Raji (cell line): ENCODE measurements around the gene MYRIP.

Source experiments
- POLR2A ChIP-seq: IDR thresholded peaks from 2 replicates; pipeline ENCODE4 v1.6.1; 2011; ENCODE audit warnings: low read depth, low read length, control low read depth; ENCODE audit not compliant: insufficient read depth

Gene MYRIP

GRCh38 chr3:39869890-39870289 is 60.5 kb downstream of the MYRIP start:
- TF ChIP-seq POLR2A: no peak

GRCh38 chr3:39870706-39871105 is 61.3 kb downstream of the MYRIP start:
- no peak for TF ChIP-seq POLR2A

- TF ChIP-seq POLR2A: no peak
These were observed 70.2 kb downstream of the MYRIP start for GRCh38 chr3:39879581-39879980.

- no peak for TF ChIP-seq POLR2A
These were observed 72.7 kb downstream of the MYRIP start for GRCh38 chr3:39882111-39882510.

- no peak for TF ChIP-seq POLR2A
These were observed 82.7 kb downstream of the MYRIP start for GRCh38 chr3:39892068-39892467.

- TF ChIP-seq POLR2A: no peak
These were observed 86.8 kb downstream of the MYRIP start for GRCh38 chr3:39896184-39896583.

- no peak for TF ChIP-seq POLR2A
These were observed 91.1 kb downstream of the MYRIP start for GRCh38 chr3:39900462-39901002.

- no peak for TF ChIP-seq POLR2A
These were observed 93.8 kb downstream of the MYRIP start for GRCh38 chr3:39903253-39903652.

GRCh38 chr3:39905788-39906187 is 96.4 kb downstream of the MYRIP start:
- TF ChIP-seq POLR2A: no peak

GRCh38 chr3:39907981-39908380 is 98.6 kb downstream of the MYRIP start:
- TF ChIP-seq POLR2A: no peak

- no peak for TF ChIP-seq POLR2A
These were observed 100.7 kb downstream of the MYRIP start for GRCh38 chr3:39910135-39910534.

GRCh38 chr3:39910826-39911464 is 101.5 kb downstream of the MYRIP start:
- TF ChIP-seq POLR2A: no peak

- TF ChIP-seq POLR2A: no peak
These were observed 102.3 kb downstream of the MYRIP start for GRCh38 chr3:39911465-39912309.

- no peak for TF ChIP-seq POLR2A
These were observed 105.6 kb downstream of the MYRIP start for GRCh38 chr3:39915027-39915426.

- TF ChIP-seq POLR2A: no peak
These were observed 107.8 kb downstream of the MYRIP start for GRCh38 chr3:39917065-39917773.
